IMR-90 (cell line): ENCODE results near the gene SH3RF2. TPM values are rescaled to one million over a fixed set of nuclear protein-coding genes. Genes with fewer than 3 reads are reported as not detected.

Experiments used
- ATAC-seq: fragments of 200-7000 bp; cut with Tn5 transposase; 2 replicates; pipeline ENCODE4 v1.9.1; 2020; ENCODE audit warnings: low read depth, mild to moderate bottlenecking, moderate library complexity
- BruUV-seq: library from RNA; stranded (reverse); fragments of 400-500 nt; replicated peaks from 2 replicates; lab custom pipeline; 2021; lab: Mats Ljungman, UMichigan
- CTCF ChIA-PET: fragments of 300-600 bp; formaldehyde crosslinking; extraction: SDS; loops from one replicate; lab custom pipeline; 2021; ENCODE audit warnings: antibody characterized with exemption; lab: Yijun Ruan, JAX
- POLR2A ChIA-PET: fragments of 300-600 bp; sonication (Branson Sonifier 250); formaldehyde crosslinking; loops from one replicate; lab custom pipeline; 2022; ENCODE audit warnings: antibody characterized with exemption; ENCODE audit not compliant: unreplicated experiment; lab: Charles Lee
- DNase-seq: peaks from one replicate; pipeline ENCODE4 v3.0.0; 2013
- H2AFZ ChIP-seq: replicated peaks from 2 replicates; pipeline ENCODE3; 2013; ENCODE audit warnings: low read length, mild to moderate bottlenecking; ENCODE audit not compliant: poor library complexity
- H2AK5ac ChIP-seq: 2 replicates; pipeline ENCODE4 v1.6.1; 2013; ENCODE audit warnings: low read depth, low read length, inconsistent platforms
- H2AK9ac ChIP-seq: replicated peaks from 2 replicates; pipeline ENCODE3; 2013; ENCODE audit warnings: mild to moderate bottlenecking, low read depth, low read length, moderate library complexity; ENCODE audit not compliant: poor library complexity
- H2BK120ac ChIP-seq: 2 replicates; pipeline ENCODE4 v1.6.1; 2013; ENCODE audit warnings: low read depth, low read length, inconsistent platforms
- H2BK15ac ChIP-seq: 3 replicates; pipeline ENCODE4 v1.6.1; 2013; ENCODE audit warnings: low read depth, low read length, inconsistent platforms
- H2BK20ac ChIP-seq: 2 replicates; pipeline ENCODE4 v1.6.1; 2013; ENCODE audit warnings: low read depth, mild to moderate bottlenecking, inconsistent platforms, low read length, moderate library complexity
- H2BK5ac ChIP-seq: 2 replicates; pipeline ENCODE4 v1.6.1; 2013; ENCODE audit warnings: mild to moderate bottlenecking, low read depth, low read length, inconsistent platforms; ENCODE audit not compliant: poor library complexity, severe bottlenecking
- H3K14ac ChIP-seq: replicated peaks from 2 replicates; pipeline ENCODE4 v1.6.1; 2013; ENCODE audit warnings: low read depth, low read length, inconsistent platforms
- H3K18ac ChIP-seq: 2 replicates; pipeline ENCODE4 v1.6.1; 2013; ENCODE audit warnings: low read depth, low read length, control low read depth
- H3K23ac ChIP-seq: 2 replicates; pipeline ENCODE4 v1.6.1; 2013; ENCODE audit warnings: low read depth, low read length, inconsistent platforms
- H3K27ac ChIP-seq: 2 replicates; pipeline ENCODE4 v1.5.1; 2013; ENCODE audit warnings: mild to moderate bottlenecking, control low read depth, low read length; ENCODE audit not compliant: insufficient read depth
- H3K27me3 ChIP-seq: 2 replicates; pipeline ENCODE4 v1.6.1; 2013; ENCODE audit warnings: low read length; ENCODE audit not compliant: control insufficient read depth, insufficient read depth
- H3K36me3 ChIP-seq: 2 replicates; pipeline ENCODE4 v1.6.1; 2013; ENCODE audit warnings: low read length, mixed read lengths; ENCODE audit not compliant: control insufficient read depth, insufficient read depth
- H3K4ac ChIP-seq: 2 replicates; pipeline ENCODE4 v1.6.1; 2013; ENCODE audit warnings: low read depth, low read length, inconsistent platforms
- H3K4me1 ChIP-seq: 2 replicates; pipeline ENCODE4 v1.6.1; 2013; ENCODE audit warnings: low read length, mixed read lengths; ENCODE audit not compliant: control insufficient read depth, insufficient read depth
- H3K4me2 ChIP-seq: 2 replicates; pipeline ENCODE4 v1.6.1; 2013; ENCODE audit warnings: low read depth, mild to moderate bottlenecking, control low read depth, low read length, moderate library complexity
- H3K4me3 ChIP-seq: 2 replicates; pipeline ENCODE4 v1.5.1; 2013; ENCODE audit warnings: low read depth, mild to moderate bottlenecking, control low read depth, low read length, moderate library complexity; ENCODE audit not compliant: insufficient read depth
- H3K56ac ChIP-seq: 2 replicates; pipeline ENCODE4 v1.6.1; 2013; ENCODE audit warnings: low read length, inconsistent platforms; ENCODE audit not compliant: insufficient read depth; ENCODE audit errors: extremely low read depth
- H3K79me1 ChIP-seq, 2 experiments: 2 replicates each; pipeline ENCODE4 v1.6.1; 2013; ENCODE audit warnings: low read length in 2 of 2, inconsistent platforms in 1 of 2, low read depth in 1 of 2
- H3K9ac ChIP-seq: 2 replicates; pipeline ENCODE4 v1.6.1; 2013; ENCODE audit warnings: low read depth, low read length, control low read depth
- H3K9me1 ChIP-seq: 2 replicates; pipeline ENCODE4 v1.6.1; 2013; ENCODE audit warnings: low read length, inconsistent platforms; ENCODE audit not compliant: insufficient read depth
- H3K9me3 ChIP-seq: 2 replicates; pipeline ENCODE4 v1.6.1; 2013; ENCODE audit warnings: low read length; ENCODE audit not compliant: control insufficient read depth, insufficient read depth
- H4K20me1 ChIP-seq: 2 replicates; pipeline ENCODE4 v1.6.1; 2013; ENCODE audit warnings: low read length, inconsistent platforms; ENCODE audit not compliant: insufficient read depth
- H4K5ac ChIP-seq: 2 replicates; pipeline ENCODE4 v1.6.1; 2013; ENCODE audit warnings: mild to moderate bottlenecking, low read depth, low read length, control low read depth
- H4K8ac ChIP-seq, 2 experiments: 2 replicates each; pipeline ENCODE4 v1.6.1; 2013; ENCODE audit warnings: low read depth in 2 of 2, low read length in 2 of 2, control low read depth in 1 of 2, inconsistent platforms in 1 of 2
- H4K91ac ChIP-seq: 2 replicates; pipeline ENCODE4 v1.6.1; 2013; ENCODE audit warnings: low read depth, low read length, inconsistent platforms; ENCODE audit not compliant: insufficient read depth
- BHLHE40 ChIP-seq: fragments of 150-350 bp; IDR thresholded peaks from 2 replicates; pipeline ENCODE4 v1.6.1; 2016; ENCODE audit warnings: mild to moderate bottlenecking, low read depth, low read length
- CHD1 ChIP-seq: IDR thresholded peaks from 2 replicates; pipeline ENCODE4 v1.6.1; 2012; ENCODE audit warnings: low read depth, low read length, improper control_type of control experiment
- CTCF ChIP-seq: conservative IDR thresholded peaks from 2 replicates; pipeline ENCODE4 v1.5.1; 2012; ENCODE audit warnings: mild to moderate bottlenecking, low read depth, low read length, improper control_type of control experiment
- ELK1 ChIP-seq: fragments of 150-350 bp; IDR thresholded peaks from 2 replicates; pipeline ENCODE4 v1.6.1; 2016; ENCODE audit warnings: low read depth, mild to moderate bottlenecking, low read length, moderate library complexity, borderline replicate concordance
- MAFK ChIP-seq: IDR thresholded peaks from 2 replicates; pipeline ENCODE4 v1.6.1; 2012; ENCODE audit warnings: low read depth, low read length, improper control_type of control experiment
- MAZ ChIP-seq: IDR thresholded peaks from 2 replicates; pipeline ENCODE4 v1.6.1; 2012; ENCODE audit warnings: low read depth, mild to moderate bottlenecking, low read length, improper control_type of control experiment, moderate library complexity, borderline replicate concordance
- POLR2A ChIP-seq: IDR thresholded peaks from 2 replicates; pipeline ENCODE4 v1.6.1; 2012; ENCODE audit warnings: mild to moderate bottlenecking, low read depth, low read length
- RAD21 ChIP-seq: IDR thresholded peaks from 2 replicates; pipeline ENCODE4 v1.6.1; 2012; ENCODE audit warnings: low read length, improper control_type of control experiment
- RCOR1 ChIP-seq: IDR thresholded peaks from 2 replicates; pipeline ENCODE4 v1.6.1; 2012; ENCODE audit warnings: mild to moderate bottlenecking, low read length, improper control_type of control experiment; ENCODE audit not compliant: insufficient replicate concordance
- SMC3 ChIP-seq: fragments of 150-350 bp; IDR thresholded peaks from 2 replicates; pipeline ENCODE4 v1.6.1; 2016; ENCODE audit warnings: low read depth, mild to moderate bottlenecking, antibody characterized with exemption, low read length, moderate library complexity
- WGBS, 2 experiments: methylation state at CpG; one replicate each; pipeline versions ENCODE4 v1.1.5 to v1.1.7; 2013; ENCODE audit warnings: missing lambda C conversion rate in 2 of 2; ENCODE audit not compliant: insufficient read length in 1 of 2; ENCODE audit errors: extremely low coverage in 2 of 2; 5-methylcytosine and 5-hydroxymethylcytosine counted together
- dilution Hi-C: fragments of 300-500 bp; cut with HindIII; formaldehyde crosslinking; loops from one replicate; pipeline ENCODE4 v1.14.3; 2018; ENCODE audit warnings: low sequenced_read_pairs; ENCODE audit not compliant: unreplicated experiment
- in situ Hi-C: fragments of 300-500 bp; cut with MboI; formaldehyde crosslinking; loops from 3 replicates; pipeline ENCODE4 v1.14.3; 2019; ENCODE audit warnings: low sequenced_read_pairs, inconsistent platforms, mixed read lengths
- intact Hi-C: fragments of 100-400 bp; cut with micrococcal nuclease; formaldehyde crosslinking; loops from 2 replicates; pipeline ENCODE4 v1.10.0; 2022
- polyA plus RNA-seq, 3 experiments: library from polyadenylated mRNA; depleted of rRNA; stranded (reverse); fragments of >200 nt; gene quantifications; 2 replicates each; pipeline ENCODE4 v1.2.3, GENCODE V29; 2012; ENCODE audit warnings: low replicate concordance in 1 of 3
- total RNA-seq: library from RNA; depleted of rRNA; stranded (reverse); fragments of >200 nt; gene quantifications from 2 replicates; pipeline ENCODE4 v1.2.3, GENCODE V29; 2012

The SH3RF2 gene
- total and polyA plus RNA-seq, 2 of the 4 experiments (the other 2 are of a cell fraction) = 1.3 to 1.7 TPM

- TF ChIP-seq POLR2A = no peak
Measured at GRCh38 chr5:145968970-145969713, 32.8 kb downstream of the SH3RF2 start (continued).

- ChIA-PET CTCF (interaction anchor here (0.6 kb wide), 1 partner anchor 53 kb away, joined by 3 read pairs; no protein-coding TSS in a partner anchor), POLR2A (no interaction called here)
- no peak overlapping the region for H2BK5ac ChIP-seq
- no peaks in the 10 kb centered on the region for H3K36me3 ChIP-seq
- in situ Hi-C loops = no loop called here
- dilution Hi-C loops = no loop called here
- no peak overlapping the region for H2AFZ ChIP-seq
- no peak overlapping the region for H2AK9ac ChIP-seq
- no peak overlapping the region for H3K23ac ChIP-seq
- no peak overlapping the region for H3K4me3 ChIP-seq
- 0 out of 2 replicates have a peak, but pooled peaks cover 2% of the 10 kb centered on the region for H3K9me3 ChIP-seq
- WGBS, 2 experiments = no CpG with 5 or more reads among the region's 2 CpGs
- no peak overlapping the region for H3K56ac ChIP-seq
- no peak overlapping the region for H2AK5ac ChIP-seq
- no peak overlapping the region for H2BK15ac ChIP-seq
- H3K79me1 ChIP-seq = no peaks in the 10 kb centered on the region
- no peak overlapping the region for H4K91ac ChIP-seq
- H3K4me2 ChIP-seq = no peak overlapping the region
- H3K9ac ChIP-seq = no peak overlapping the region
- H3K14ac ChIP-seq = no peak overlapping the region
- H3K4ac ChIP-seq = no peak overlapping the region
- no peak overlapping the region for H2BK120ac ChIP-seq
- H4K5ac ChIP-seq = no peak overlapping the region
- H4K8ac ChIP-seq = no peak overlapping the region
- H3K27me3 ChIP-seq = no peaks in the 10 kb centered on the region
- no peaks in the 10 kb centered on the region for H4K20me1 ChIP-seq
- no peak for TF ChIP-seq MAZ
- no peak for TF ChIP-seq SMC3
- TF ChIP-seq CHD1 = no peak
- TF ChIP-seq CTCF = no peak
- TF ChIP-seq RAD21 = no peak
- no peak for TF ChIP-seq MAFK
- TF ChIP-seq BHLHE40 = no peak
- no peak for TF ChIP-seq RCOR1
- no peak for TF ChIP-seq POLR2A
- TF ChIP-seq ELK1 = no peak
- no peaks in the 10 kb centered on the region for H3K9me1 ChIP-seq
- no TSS peak for BruUV-seq
- DNase-seq = no peak
- no peaks in the 10 kb centered on the region for H3K4me1 ChIP-seq
- no peak overlapping the region for H3K27ac ChIP-seq
- no peak overlapping the region for H2BK20ac ChIP-seq
- intact Hi-C loops = no loop called here
- ATAC-seq = no peak
- H3K18ac ChIP-seq = no peak overlapping the region
Measured at GRCh38 chr5:145969714-145970092, 33.3 kb downstream of the SH3RF2 start.
